Activated naive CD8-positive, alpha-beta T cell treated with anti-CD3 and anti-CD28 coated beads, Interleukin-2, amount 10 ng/mL, durations not matched to agents 7 days and 5 days (primary cell): ENCODE measurements around the gene SLC35F3. TPM values are rescaled to one million over a fixed set of nuclear protein-coding genes. Genes with fewer than 3 reads are reported as not detected.

Source experiments
- ATAC-seq: fragments of 150-1000 bp; cut with Tn5 transposase; one replicate; pipeline ENCODE4 v1.10.0; 2021; ENCODE audit warnings: low read depth, moderate library complexity
- POLR2A ChIA-PET: fragments of 350-600 bp; sonication (Branson Sonifier 250); formaldehyde crosslinking; loops from one replicate; lab custom pipeline; 2021; ENCODE audit warnings: antibody characterized with exemption; lab: Charles Lee
- DNase-seq: peaks from one replicate; pipeline ENCODE4 v3.0.0; 2021
- H3K27ac Mint-ChIP-seq: one replicate; pipeline ENCODE4 v1.8.0; 2022; ENCODE audit warnings: mild to moderate bottlenecking, mixed read lengths
- H3K27me3 Mint-ChIP-seq: one replicate; pipeline ENCODE4 v1.8.0; 2022; ENCODE audit warnings: mild to moderate bottlenecking, moderate library complexity, mixed read lengths
- H3K36me3 Mint-ChIP-seq: one replicate; pipeline ENCODE4 v1.8.0; 2021; ENCODE audit warnings: mild to moderate bottlenecking, mixed read lengths
- H3K4me1 Mint-ChIP-seq: one replicate; pipeline ENCODE4 v1.8.0; 2021; ENCODE audit warnings: mixed read lengths
- H3K4me3 Mint-ChIP-seq: one replicate; pipeline ENCODE4 v1.8.0; 2022; ENCODE audit warnings: mild to moderate bottlenecking, moderate library complexity, mixed read lengths
- H3K9me3 Mint-ChIP-seq: one replicate; pipeline ENCODE4 v1.8.0; 2021; ENCODE audit warnings: mixed read lengths
- total RNA-seq, 2 experiments: library from RNA; stranded (reverse); gene quantifications; one replicate each; pipeline ENCODE4 v1.2.3, GENCODE V29; 2021

Gene SLC35F3
- total RNA-seq, 2 experiments from 2014 or later, result 33.8 to 36.4 TPM

DNA sequence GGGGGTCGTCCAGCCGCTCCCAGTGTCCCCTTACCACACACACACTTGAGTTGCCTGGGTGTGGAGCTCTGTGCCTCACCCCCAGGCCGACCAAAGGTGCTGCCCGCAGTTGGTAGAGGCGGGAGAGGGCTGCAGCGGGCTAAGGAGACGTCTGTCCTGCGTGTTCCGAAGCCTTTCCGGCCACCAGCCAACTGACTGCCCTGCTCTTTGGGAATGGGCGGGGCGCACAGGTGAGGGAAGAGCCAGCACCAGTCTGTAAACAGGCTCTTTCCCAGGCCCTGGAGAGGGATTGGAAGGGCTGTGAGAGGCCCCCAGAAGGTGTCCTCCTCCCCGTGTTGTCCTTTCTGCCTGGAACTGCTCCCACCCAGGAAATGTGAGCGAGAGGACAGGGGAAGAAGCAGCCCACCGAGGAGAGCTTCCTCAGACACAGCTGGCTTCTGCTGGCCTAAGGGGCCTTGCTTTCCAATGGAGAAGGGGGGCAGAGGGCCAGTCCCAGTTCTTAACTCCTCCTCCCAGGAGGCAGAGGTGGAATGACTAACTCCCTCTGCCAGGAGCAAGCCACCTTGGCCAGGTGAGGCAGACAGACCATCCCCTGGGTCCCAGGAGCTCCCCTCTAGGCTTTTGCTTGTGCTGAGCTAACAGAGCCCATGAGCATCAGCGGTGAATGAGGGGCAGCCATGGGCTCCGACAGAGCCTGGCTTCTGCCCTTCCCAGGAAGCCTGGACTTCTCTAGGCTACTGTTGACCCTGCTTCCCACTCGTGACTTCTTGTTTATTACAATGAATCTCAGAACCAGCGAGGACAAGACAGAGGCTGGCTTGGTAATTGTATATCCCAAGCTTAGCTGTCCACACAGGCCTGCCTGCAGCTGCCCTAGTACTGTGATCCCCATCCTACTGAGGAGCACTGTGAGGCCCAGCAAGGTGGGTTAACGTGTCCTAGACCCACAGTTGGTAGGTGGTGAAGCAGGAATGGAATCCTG, 310.7 kb downstream of the SLC35F3 start:
- peaks cover 1% of the 10 kb centered on the region for H3K9me3 Mint-ChIP-seq
- ATAC-seq (no peak), DNase-seq (no peak)
- peak overlapping the region; percentile 83 for H3K27ac Mint-ChIP-seq
- no peaks in the 10 kb centered on the region for H3K27me3 Mint-ChIP-seq
- peaks cover 34% of the 10 kb centered on the region for H3K36me3 Mint-ChIP-seq
- POLR2A ChIA-PET, result interaction anchor here (0.6 to 3.8 kb wide), 6 partner anchors 11 to 95 kb away, joined by 3 to 23 read pairs (median 4); no protein-coding TSS in a partner anchor
- peak overlapping the region; percentile 80 for H3K4me3 Mint-ChIP-seq
- H3K4me1 Mint-ChIP-seq, result peaks cover 43% of the 10 kb centered on the region

DNA sequence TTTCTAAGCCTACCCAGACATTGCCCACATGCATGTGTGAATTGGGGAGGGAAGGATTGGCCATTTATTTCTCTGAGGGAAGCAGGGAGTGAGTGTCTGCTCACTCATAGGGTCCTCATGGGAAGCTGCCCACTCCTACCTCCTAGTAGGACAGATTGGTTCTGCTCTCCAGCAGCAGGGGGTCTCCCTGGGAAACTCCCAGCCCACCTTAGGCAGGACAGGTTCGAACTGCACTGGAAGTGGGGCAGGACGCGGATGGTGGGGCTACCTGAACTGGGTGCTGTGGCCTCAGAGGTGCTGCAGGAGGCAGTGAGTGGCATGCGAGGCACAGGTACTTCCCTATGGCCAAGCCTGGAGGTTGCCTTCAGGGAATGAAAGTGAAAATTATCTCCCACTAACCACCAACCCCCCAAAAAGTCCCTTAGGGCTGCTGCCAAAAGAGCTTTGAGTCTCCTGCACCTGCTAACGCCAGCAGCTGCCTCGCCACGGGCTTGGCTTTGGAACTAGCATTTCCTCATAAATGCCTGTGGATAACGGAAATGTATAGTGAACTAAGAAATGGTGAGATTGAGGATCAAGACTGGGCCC, 311.7 kb downstream of the SLC35F3 start:
- H3K4me3 Mint-ChIP-seq, result peak overlapping the region; percentile 80
- peaks cover 43% of the 10 kb centered on the region for H3K4me1 Mint-ChIP-seq
- peak overlapping the region; percentile 83 for H3K27ac Mint-ChIP-seq
- POLR2A ChIA-PET, result interaction anchor here (0.8 to 2.3 kb wide), 3 partner anchors 14 to 52 kb away, joined by 3 to 14 read pairs (median 4); no protein-coding TSS in a partner anchor
- ATAC-seq (no peak), DNase-seq (no peak)
- no peaks in the 10 kb centered on the region for H3K9me3 Mint-ChIP-seq
- peaks cover 31% of the 10 kb centered on the region for H3K36me3 Mint-ChIP-seq
- H3K27me3 Mint-ChIP-seq, result no peaks in the 10 kb centered on the region

DNA sequence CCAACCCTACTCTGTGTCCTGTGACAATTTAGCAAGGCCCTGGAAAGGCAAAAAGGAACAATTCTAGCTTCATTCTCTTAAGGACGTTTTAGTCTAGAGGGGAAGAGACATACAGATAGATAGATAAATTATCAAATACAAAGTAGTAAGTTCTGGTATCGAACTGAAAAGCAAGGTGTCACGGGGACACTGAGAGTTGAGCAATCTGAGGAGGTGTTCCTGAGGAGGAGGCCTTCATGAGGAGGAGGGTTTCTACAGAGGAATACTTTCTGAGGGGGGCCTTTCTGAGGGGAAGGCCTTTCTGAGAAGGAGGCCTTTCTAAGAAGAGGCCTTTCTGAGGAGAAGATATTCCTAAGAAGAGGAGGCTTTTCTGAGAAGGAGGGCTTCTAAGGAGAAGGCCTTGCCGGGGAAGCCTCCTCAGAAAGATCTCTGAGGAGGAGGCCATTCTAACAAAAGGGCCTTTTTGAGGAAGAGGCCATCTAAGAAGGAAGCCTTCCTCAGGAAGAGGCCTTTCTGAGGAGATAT, 312.9 kb downstream of the SLC35F3 start:
- Mint-ChIP-seq H3K4me3 (peak overlapping the region; percentile 80), H3K4me1 (peaks cover 43% of the 10 kb centered on the region), H3K27me3 (no peaks in the 10 kb centered on the region), H3K9me3 (no peaks in the 10 kb centered on the region), H3K27ac (peak overlapping the region; percentile 73), H3K36me3 (peaks cover 29% of the 10 kb centered on the region)
- ATAC-seq, result no peak
- no peak for DNase-seq
- POLR2A ChIA-PET, result interaction anchor here (0.8 to 2.3 kb wide), 3 partner anchors 13 to 52 kb away, joined by 3 to 14 read pairs (median 3); no protein-coding TSS in a partner anchor

DNA sequence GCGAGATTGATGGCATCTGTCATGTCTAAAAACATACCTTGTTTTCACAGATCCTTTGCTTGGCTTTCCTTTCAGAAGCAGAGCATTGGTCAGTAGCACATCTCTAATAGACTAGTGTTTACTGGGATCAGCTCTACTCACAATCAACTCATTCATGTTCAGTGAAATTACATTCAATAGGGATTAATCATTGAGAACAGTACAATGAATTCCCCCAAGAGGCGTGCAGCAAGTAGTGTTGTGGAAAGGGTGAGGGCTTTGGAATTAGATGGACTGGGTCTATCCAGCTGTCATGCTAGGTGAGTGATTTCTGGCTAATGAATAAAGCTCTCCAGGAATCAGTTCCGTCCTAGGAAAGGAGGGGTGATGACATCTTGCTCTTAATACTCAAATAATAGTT, 313.6 kb downstream of the SLC35F3 start:
- Mint-ChIP-seq H3K36me3 (peaks cover 29% of the 10 kb centered on the region), H3K4me3 (peak overlapping the region; percentile 80), H3K4me1 (peaks cover 42% of the 10 kb centered on the region), H3K27ac (peak overlapping the region; percentile 73), H3K27me3 (no peaks in the 10 kb centered on the region), H3K9me3 (no peaks in the 10 kb centered on the region)
- DNase-seq, result no peak
- POLR2A ChIA-PET, result interaction anchor here (1.0 to 2.3 kb wide), 2 partner anchors 12 to 48 kb away, joined by 3 to 14 read pairs; no protein-coding TSS in a partner anchor
- no peak for ATAC-seq

DNA sequence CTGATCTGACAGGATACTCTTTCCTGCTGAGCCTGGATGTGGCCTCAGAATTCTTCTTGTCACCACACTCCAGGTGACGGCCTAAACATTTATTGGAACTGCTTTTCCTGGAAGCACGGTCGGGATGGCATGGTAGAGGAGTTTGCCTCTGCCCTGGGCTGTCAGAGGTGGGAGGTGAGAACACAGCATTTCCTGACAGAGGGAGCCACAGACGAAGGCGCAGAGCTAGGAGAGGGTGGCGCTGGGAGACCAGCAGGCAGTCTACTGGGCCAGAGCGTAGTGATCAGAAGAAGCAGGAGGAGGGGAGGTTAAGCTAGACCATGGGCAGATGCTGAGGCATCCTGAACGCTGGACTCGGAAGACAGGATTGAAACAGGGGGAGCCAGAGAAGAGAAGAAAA, 315.2 kb downstream of the SLC35F3 start:
- no peak overlapping the region for H3K4me3 Mint-ChIP-seq
- no peaks in the 10 kb centered on the region for H3K27me3 Mint-ChIP-seq
- POLR2A ChIA-PET, result no interaction called here
- H3K27ac Mint-ChIP-seq, result no peak overlapping the region
- H3K9me3 Mint-ChIP-seq, result no peaks in the 10 kb centered on the region
- H3K4me1 Mint-ChIP-seq, result peaks cover 41% of the 10 kb centered on the region
- ATAC-seq (no peak), DNase-seq (no peak)
- peaks cover 44% of the 10 kb centered on the region for H3K36me3 Mint-ChIP-seq

DNA sequence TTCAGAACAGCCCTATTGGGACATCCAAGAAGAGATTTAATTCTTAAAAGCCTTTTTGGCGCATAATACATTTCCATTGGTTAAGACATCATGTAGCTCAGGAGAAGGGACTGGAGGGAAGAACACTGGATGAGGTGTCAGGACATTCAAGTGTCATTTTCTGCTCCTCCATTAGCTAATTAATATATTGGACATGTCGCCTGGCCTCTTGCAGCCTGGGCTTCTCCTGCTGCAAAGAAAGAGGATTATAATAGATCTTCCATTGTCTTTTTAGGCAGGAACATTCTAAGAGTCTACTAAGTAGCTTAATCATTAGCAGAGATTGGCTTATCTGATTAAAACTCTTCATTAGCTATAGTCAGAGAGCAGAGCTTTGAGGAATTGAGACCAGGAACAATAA, 317.1 kb downstream of the SLC35F3 start:
- DNase-seq, result no peak
- H3K4me1 Mint-ChIP-seq, result peaks cover 42% of the 10 kb centered on the region
- H3K27me3 Mint-ChIP-seq, result no peaks in the 10 kb centered on the region
- POLR2A ChIA-PET, result no interaction called here
- H3K9me3 Mint-ChIP-seq, result no peaks in the 10 kb centered on the region
- no peak for ATAC-seq
- no peak overlapping the region for H3K4me3 Mint-ChIP-seq
- no peak overlapping the region for H3K27ac Mint-ChIP-seq
- peaks cover 42% of the 10 kb centered on the region for H3K36me3 Mint-ChIP-seq

DNA sequence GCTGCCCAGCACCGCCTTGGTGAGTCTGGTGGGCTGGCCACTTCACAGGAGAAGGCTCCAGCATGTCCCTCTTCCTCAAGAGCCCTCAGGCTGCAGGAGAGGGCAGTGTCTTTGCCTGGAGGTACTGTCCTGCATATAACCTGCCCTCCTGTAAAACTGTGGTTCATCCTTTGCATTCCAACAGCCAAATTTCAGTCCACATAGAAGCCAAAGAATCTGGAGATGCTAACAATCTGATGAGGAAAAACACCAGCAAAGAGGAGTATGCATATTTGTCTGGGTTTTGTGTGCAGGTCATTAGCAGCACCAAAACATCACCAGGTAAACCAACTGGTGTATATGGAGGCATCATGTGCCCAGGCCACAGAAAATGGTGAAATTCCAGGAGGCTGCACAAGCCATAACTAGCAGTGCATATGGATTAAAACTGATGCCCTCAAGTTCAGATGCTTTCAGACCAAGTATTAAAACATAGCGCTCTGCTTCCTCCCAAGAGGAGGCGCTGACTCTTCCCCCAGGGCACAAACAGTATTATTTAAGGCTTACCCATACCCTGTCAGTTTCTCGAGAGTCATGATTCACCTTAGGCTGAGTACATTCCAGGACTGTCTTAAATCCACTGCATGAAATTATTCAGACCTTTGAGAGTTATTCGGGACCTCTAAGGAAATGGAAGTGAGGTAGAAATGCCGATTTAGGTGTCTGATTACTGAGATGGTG, 318.2 kb downstream of the SLC35F3 start:
- POLR2A ChIA-PET, result no interaction called here
- DNase-seq (no peak), ATAC-seq (no peak)
- no peaks in the 10 kb centered on the region for H3K9me3 Mint-ChIP-seq
- H3K4me3 Mint-ChIP-seq, result no peak overlapping the region
- peaks cover 42% of the 10 kb centered on the region for H3K36me3 Mint-ChIP-seq
- no peak overlapping the region for H3K27ac Mint-ChIP-seq
- peaks cover 38% of the 10 kb centered on the region for H3K4me1 Mint-ChIP-seq
- H3K27me3 Mint-ChIP-seq, result no peaks in the 10 kb centered on the region

DNA sequence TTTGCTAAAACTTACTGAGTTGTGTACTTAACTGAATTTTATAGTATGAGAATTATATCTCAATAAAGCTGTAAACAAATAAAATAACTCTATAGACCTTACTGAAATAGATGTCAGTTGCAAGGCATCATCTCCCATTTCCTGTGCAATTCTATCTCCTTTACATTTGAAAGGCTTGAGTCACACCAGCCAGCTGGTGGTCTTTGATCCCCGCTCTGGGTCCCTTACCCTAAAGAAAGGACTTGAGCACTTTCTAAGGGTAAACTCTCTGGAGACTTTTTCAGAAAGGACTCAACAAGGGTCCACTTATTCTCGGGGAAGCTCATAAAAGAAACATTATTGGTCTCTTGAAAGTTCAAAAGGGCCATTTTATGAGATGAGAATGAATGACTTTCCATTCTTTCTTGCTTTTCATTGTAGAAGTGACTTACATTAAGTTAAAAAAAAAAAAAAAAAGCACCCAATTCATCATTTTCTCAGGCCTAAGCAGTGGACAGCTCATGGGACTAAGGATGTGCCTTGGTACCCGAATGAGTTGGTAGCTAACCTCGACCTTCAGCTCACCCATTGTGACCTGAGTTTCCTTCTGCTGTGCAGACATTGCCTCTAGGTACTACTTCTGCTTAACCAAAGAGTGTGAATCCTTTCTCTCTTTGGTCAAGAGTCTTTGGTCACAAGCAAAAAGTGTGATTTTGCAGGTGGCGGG, 321.8 kb downstream of the SLC35F3 start:
- Mint-ChIP-seq H3K27ac (no peak overlapping the region), H3K36me3 (peaks cover 48% of the 10 kb centered on the region), H3K4me3 (no peak overlapping the region), H3K9me3 (no peaks in the 10 kb centered on the region), H3K4me1 (peaks cover 58% of the 10 kb centered on the region), H3K27me3 (no peaks in the 10 kb centered on the region)
- no peak for ATAC-seq
- POLR2A ChIA-PET, result interaction anchor here (0.8 kb wide), 1 partner anchor 14 kb away, joined by 3 read pairs; no protein-coding TSS in a partner anchor
- DNase-seq, result no peak

DNA sequence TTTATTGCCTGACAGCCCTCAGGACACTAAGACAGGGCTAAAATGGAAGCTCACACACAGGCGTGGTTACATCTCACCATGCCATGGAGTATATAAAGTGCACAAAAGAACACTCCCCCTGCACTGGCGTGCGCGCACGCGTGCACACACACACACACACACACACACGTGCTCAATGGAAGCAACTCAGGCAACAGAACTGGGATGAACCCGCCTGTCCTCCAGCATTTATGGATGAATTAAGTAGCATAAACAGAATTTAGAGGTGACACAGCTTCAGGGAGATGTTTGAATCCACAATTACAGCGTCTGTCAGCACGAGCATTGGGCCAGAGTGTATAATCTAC, 322.3 kb downstream of the SLC35F3 start:
- Mint-ChIP-seq H3K4me3 (no peak overlapping the region), H3K4me1 (peaks cover 58% of the 10 kb centered on the region), H3K36me3 (peaks cover 52% of the 10 kb centered on the region), H3K9me3 (no peaks in the 10 kb centered on the region), H3K27ac (no peak overlapping the region), H3K27me3 (no peaks in the 10 kb centered on the region)
- POLR2A ChIA-PET, result interaction anchor here (0.8 kb wide), 1 partner anchor 14 kb away, joined by 3 read pairs; no protein-coding TSS in a partner anchor
- no peak for ATAC-seq
- no peak for DNase-seq

DNA sequence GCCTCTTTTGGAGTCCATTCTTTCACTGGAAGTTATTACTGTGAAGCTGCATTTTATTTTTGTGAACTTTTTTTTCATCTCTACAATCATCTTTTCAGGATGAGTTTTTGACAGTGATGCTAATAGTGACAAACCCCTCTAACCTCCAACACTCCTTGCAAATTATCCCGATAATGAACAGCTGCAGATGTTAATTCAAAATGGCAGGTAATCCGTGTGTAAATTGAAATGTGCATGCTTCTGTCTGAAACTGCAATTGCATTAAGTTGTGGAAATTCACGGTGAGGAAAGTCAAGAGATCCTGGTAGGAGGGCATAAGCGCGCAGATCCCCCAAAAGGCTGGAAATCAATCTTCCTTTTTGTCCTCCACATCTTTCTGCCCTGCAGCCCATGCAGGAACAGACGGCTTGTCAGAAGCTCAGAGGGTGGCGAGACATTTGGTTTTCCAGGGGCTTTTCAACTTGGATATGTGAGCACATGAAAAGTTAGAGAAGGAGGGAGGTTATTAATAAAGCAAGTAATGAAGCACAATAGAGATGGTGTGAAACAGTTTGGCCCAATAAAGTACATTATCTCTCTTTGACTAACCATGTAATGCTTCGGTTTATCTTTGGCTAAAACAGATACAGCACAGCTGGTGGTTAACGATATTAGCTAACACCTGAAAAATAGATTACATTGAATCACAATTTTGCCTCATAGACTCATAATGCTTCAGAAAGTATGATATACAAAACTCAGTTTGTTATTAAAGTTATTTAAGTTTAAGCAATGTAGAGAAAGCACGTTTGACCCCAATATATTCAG, 325.3 kb downstream of the SLC35F3 start:
- Mint-ChIP-seq H3K9me3 (no peaks in the 10 kb centered on the region), H3K27ac (peak overlapping the region; percentile 86), H3K4me3 (peak overlapping the region; percentile 84), H3K36me3 (peaks cover 58% of the 10 kb centered on the region), H3K4me1 (peaks cover 54% of the 10 kb centered on the region), H3K27me3 (no peaks in the 10 kb centered on the region)
- DNase-seq, result no peak
- no peak for ATAC-seq
- POLR2A ChIA-PET, result interaction anchor here (1.5 to 2.8 kb wide), 4 partner anchors 12 to 59 kb away, joined by 4 to 22 read pairs (median 10); no protein-coding TSS in a partner anchor

DNA sequence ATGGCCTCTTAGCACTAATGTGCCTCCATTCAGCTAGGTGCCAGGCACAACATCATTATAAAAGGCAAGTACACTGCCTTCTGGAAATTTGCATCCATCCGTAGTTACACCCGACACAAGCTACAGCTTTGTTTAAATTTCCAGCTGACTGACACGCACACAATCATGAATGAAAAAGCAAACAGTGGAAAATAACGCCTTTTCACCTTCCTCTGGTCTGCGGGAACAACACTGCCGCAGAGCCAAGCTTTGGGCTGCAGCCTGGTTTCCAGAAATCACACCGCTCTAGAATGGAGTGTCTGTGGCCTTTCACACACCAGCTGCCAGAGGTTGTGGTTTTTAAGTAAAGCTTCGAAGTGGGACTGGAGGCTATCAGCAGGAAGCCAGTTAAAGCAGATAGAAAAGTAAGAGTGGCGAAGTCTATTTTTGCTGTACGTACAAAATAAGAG, 326.0 kb downstream of the SLC35F3 start:
- Mint-ChIP-seq H3K36me3 (peaks cover 56% of the 10 kb centered on the region), H3K4me3 (peak overlapping the region; percentile 84), H3K4me1 (peaks cover 55% of the 10 kb centered on the region), H3K9me3 (no peaks in the 10 kb centered on the region), H3K27me3 (no peaks in the 10 kb centered on the region), H3K27ac (peak overlapping the region; percentile 86)
- POLR2A ChIA-PET, result interaction anchor here (1.5 to 2.8 kb wide), 4 partner anchors 13 to 59 kb away, joined by 4 to 22 read pairs (median 10); no protein-coding TSS in a partner anchor
- peak; percentile 89 for ATAC-seq
- peak; percentile 58 for DNase-seq
